Chondrocyte (in vitro differentiated cells): Measurements from ENCODE around the gene PLCE1. TPM values are rescaled to one million over a fixed set of nuclear protein-coding genes. Genes with fewer than 3 reads are reported as not detected.

Source experiments
- DNase-seq: peaks from one replicate; pipeline ENCODE4 v3.0.0; 2021; ENCODE audit warnings: mixed read lengths, low spot score
- H3K27ac Mint-ChIP-seq: one replicate; pipeline ENCODE4 v1.8.0; 2021; ENCODE audit warnings: mild to moderate bottlenecking, moderate library complexity, mixed read lengths; ENCODE audit not compliant: unreplicated experiment
- H3K27me3 Mint-ChIP-seq: 2 replicates; pipeline ENCODE4 v1.8.0; 2021; ENCODE audit warnings: low read depth, mixed read lengths
- H3K36me3 Mint-ChIP-seq: 2 replicates; pipeline ENCODE4 v1.8.0; 2021; ENCODE audit warnings: low read depth, mixed read lengths
- H3K4me1 Mint-ChIP-seq: 2 replicates; pipeline ENCODE4 v1.8.0; 2021; ENCODE audit warnings: low read depth, mild to moderate bottlenecking, mixed read lengths
- H3K4me3 Mint-ChIP-seq: one replicate; pipeline ENCODE4 v1.8.0; 2021; ENCODE audit warnings: mild to moderate bottlenecking, moderate library complexity, mixed read lengths; ENCODE audit not compliant: unreplicated experiment
- H3K9me3 Mint-ChIP-seq: 2 replicates; pipeline ENCODE4 v1.8.0; 2021; ENCODE audit warnings: low read depth, mixed read lengths
- CTCF ChIP-seq: fragments of 200-600 bp; sonication (generic); IDR thresholded peaks from 2 replicates; pipeline ENCODE4 v1.5.0; 2021; ENCODE audit warnings: antibody characterized with exemption, mild to moderate bottlenecking, moderate library complexity
- total RNA-seq: library from RNA; stranded (reverse); gene quantifications from 3 replicates; pipeline ENCODE4 v1.2.1, GENCODE V29; 2021

Gene PLCE1
- total RNA-seq, 1 donor from 2014 or later: 10.6 TPM

- H3K27me3 Mint-ChIP-seq: no peaks in the 10 kb centered on the region
- TF ChIP-seq CTCF: no peak
- DNase-seq: no peak
- peaks cover 42% of the 10 kb centered on the region for H3K9me3 Mint-ChIP-seq
- peaks cover 33% of the 10 kb centered on the region for H3K4me1 Mint-ChIP-seq
- no peak overlapping the region for H3K27ac Mint-ChIP-seq
- peaks cover 39% of the 10 kb centered on the region for H3K36me3 Mint-ChIP-seq
- H3K4me3 Mint-ChIP-seq: no peak overlapping the region
These were observed 33.5 kb downstream of the PLCE1 start for GRCh38 chr10:94027197-94027596.

- Mint-ChIP-seq H3K27me3 (no peaks in the 10 kb centered on the region), H3K4me3 (no peak overlapping the region), H3K9me3 (peaks cover 42% of the 10 kb centered on the region), H3K36me3 (peaks cover 44% of the 10 kb centered on the region), H3K4me1 (peaks cover 9% of the 10 kb centered on the region), H3K27ac (no peak overlapping the region)
- TF ChIP-seq CTCF: no peak
- no peak for DNase-seq
These were observed 36.2 kb downstream of the PLCE1 start for GRCh38 chr10:94029955-94030354.

- peaks cover 15% of the 10 kb centered on the region for H3K36me3 Mint-ChIP-seq
- DNase-seq: no peak
- peak overlapping the region; percentile 30 for H3K27ac Mint-ChIP-seq
- H3K4me1 Mint-ChIP-seq: peaks cover 19% of the 10 kb centered on the region
- no peaks in the 10 kb centered on the region for H3K27me3 Mint-ChIP-seq
- TF ChIP-seq CTCF: no peak
- no peak overlapping the region for H3K4me3 Mint-ChIP-seq
- H3K9me3 Mint-ChIP-seq: peaks cover 7% of the 10 kb centered on the region
These were observed 42.4 kb downstream of the PLCE1 start for GRCh38 chr10:94035982-94036765.

- no peak for DNase-seq
- Mint-ChIP-seq H3K4me3 (no peak overlapping the region), H3K27me3 (no peaks in the 10 kb centered on the region), H3K4me1 (peaks cover 21% of the 10 kb centered on the region), H3K27ac (peak overlapping the region; percentile 30), H3K9me3 (peaks cover 3% of the 10 kb centered on the region), H3K36me3 (peaks cover 11% of the 10 kb centered on the region)
- TF ChIP-seq CTCF: no peak
These were observed 43.0 kb downstream of the PLCE1 start for GRCh38 chr10:94036766-94037033.

- no peaks in the 10 kb centered on the region for H3K9me3 Mint-ChIP-seq
- H3K27ac Mint-ChIP-seq: no peak overlapping the region
These were observed 43.6 kb downstream of the PLCE1 start for GRCh38 chr10:94037286-94037685.

More at GRCh38 chr10:94037286-94037685, 43.6 kb downstream of the PLCE1 start:
- DNase-seq: no peak
- H3K4me3 Mint-ChIP-seq: no peak overlapping the region
- no peak for TF ChIP-seq CTCF
- H3K36me3 Mint-ChIP-seq: peaks cover 7% of the 10 kb centered on the region
- H3K4me1 Mint-ChIP-seq: peaks cover 26% of the 10 kb centered on the region
- no peaks in the 10 kb centered on the region for H3K27me3 Mint-ChIP-seq
